ENCODE data around the gene RBMY1A1. TPM values are rescaled to one million over a fixed set of nuclear protein-coding genes. Genes with fewer than 3 reads are reported as not detected.
"Not testable (repeated sequence)": the region's sequence is repeated elsewhere in the genome, so short reads cannot be mapped to it uniquely, and the experiment has no call there.

RBMY1A1 gene
- total RNA-seq, result not detected

DNA sequence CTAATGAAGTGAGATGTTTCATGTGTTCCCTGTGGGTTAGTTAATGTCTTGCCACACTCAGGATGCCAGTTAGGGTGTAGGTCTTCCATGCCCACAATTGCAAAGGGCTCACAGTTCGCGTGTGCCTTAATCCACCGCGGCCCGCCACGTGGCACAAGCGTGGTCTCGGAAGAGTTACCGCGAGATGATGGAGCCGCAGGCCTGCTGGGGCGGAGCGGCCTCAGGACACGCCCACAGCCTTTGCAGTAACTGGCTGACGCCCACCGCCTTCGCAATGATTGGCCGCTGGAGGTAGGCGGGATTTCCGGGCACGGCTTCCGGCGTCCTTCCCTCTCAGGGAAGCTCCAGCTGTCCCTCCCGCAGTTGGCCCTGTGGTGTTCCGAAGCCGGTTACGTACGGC is at the start of gene RBMY1A1:
RBMY1A1 (plus strand) TSS at position 301 of the 400 bp plus-strand sequence. CDS start 2,013 bp downstream, outside the sequence.
- H3K27ac Mint-ChIP-seq; H3K4me3 Mint-ChIP-seq; ATAC-seq; H3K27me3 Mint-ChIP-seq; POLR2A ChIA-PET; CTCF ChIA-PET; intact Hi-C loops (cut with micrococcal nuclease); H3K9me3 Mint-ChIP-seq; H3K36me3 Mint-ChIP-seq (ENCODE audit: low read depth); H3K4me1 Mint-ChIP-seq (ENCODE audit: low read depth); DNase-seq: not testable (repeated sequence)

GRCh38 chrY:21511038-21511437 is 23.6 kb upstream of the RBMY1A1 start, which contains the start of gene RBMY1B:
RBMY1B (plus strand) TSS chrY:21511338; CDS start chrY:21513351, 2,013 bp downstream.
- H3K4me1 Mint-ChIP-seq (ENCODE audit: low read depth); intact Hi-C loops (cut with micrococcal nuclease); H3K9me3 Mint-ChIP-seq; H3K27ac Mint-ChIP-seq; DNase-seq; ATAC-seq; H3K4me3 Mint-ChIP-seq; CTCF ChIA-PET; POLR2A ChIA-PET; H3K27me3 Mint-ChIP-seq; H3K36me3 Mint-ChIP-seq (ENCODE audit: low read depth): not testable (repeated sequence)

- H3K27me3 Mint-ChIP-seq; DNase-seq; POLR2A ChIA-PET; H3K4me3 Mint-ChIP-seq; ATAC-seq; H3K4me1 Mint-ChIP-seq (ENCODE audit: low read depth); H3K9me3 Mint-ChIP-seq; H3K36me3 Mint-ChIP-seq (ENCODE audit: low read depth); H3K27ac Mint-ChIP-seq; intact Hi-C loops (cut with micrococcal nuclease); CTCF ChIA-PET: not testable (repeated sequence)
These were observed 24.8 kb downstream of the RBMY1A1 start for GRCh38 chrY:21559316-21559984.

DNA sequence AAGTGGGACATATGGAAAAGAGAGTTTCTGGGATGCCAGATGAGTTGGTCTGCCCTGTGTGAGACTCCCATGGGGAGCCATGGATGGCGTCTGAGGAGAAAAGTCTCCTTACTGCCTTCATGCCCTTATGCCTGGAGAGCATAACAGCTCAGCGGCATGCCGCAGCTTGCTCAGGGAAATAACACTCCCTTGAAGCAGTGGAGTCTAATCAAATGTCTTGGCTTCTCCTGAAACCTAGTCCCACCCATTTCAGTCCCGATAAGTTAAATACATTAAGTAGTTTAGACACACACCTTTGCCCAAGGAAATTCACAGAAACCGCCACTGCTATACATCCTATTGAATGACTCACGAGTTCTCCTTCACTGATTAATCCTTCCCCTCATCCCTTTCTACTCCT is 50.8 kb downstream of the RBMY1A1 start:
- DNase-seq, result no peak
- no peak for ATAC-seq
- H3K4me3 Mint-ChIP-seq, result no peak overlapping the region
- H3K27me3 Mint-ChIP-seq, result no peaks in the 10 kb centered on the region
- H3K9me3 Mint-ChIP-seq, result no peaks in the 10 kb centered on the region
- ChIA-PET POLR2A (no interaction called here), CTCF (no interaction called here)
- intact Hi-C loops (cut with micrococcal nuclease), result no loop called here
- H3K36me3 Mint-ChIP-seq (ENCODE audit: low read depth), result no peaks in the 10 kb centered on the region
- H3K4me1 Mint-ChIP-seq (ENCODE audit: low read depth), result no peaks in the 10 kb centered on the region
- no peak overlapping the region for H3K27ac Mint-ChIP-seq
- TF ChIP-seq, protein P1, sequence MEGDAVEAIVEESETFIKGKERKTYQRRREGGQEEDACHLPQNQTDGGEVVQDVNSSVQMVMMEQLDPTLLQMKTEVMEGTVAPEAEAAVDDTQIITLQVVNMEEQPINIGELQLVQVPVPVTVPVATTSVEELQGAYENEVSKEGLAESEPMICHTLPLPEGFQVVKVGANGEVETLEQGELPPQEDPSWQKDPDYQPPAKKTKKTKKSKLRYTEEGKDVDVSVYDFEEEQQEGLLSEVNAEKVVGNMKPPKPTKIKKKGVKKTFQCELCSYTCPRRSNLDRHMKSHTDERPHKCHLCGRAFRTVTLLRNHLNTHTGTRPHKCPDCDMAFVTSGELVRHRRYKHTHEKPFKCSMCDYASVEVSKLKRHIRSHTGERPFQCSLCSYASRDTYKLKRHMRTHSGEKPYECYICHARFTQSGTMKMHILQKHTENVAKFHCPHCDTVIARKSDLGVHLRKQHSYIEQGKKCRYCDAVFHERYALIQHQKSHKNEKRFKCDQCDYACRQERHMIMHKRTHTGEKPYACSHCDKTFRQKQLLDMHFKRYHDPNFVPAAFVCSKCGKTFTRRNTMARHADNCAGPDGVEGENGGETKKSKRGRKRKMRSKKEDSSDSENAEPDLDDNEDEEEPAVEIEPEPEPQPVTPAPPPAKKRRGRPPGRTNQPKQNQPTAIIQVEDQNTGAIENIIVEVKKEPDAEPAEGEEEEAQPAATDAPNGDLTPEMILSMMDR (IDR thresholded peaks at IDR 0.05), result no peak

DNA sequence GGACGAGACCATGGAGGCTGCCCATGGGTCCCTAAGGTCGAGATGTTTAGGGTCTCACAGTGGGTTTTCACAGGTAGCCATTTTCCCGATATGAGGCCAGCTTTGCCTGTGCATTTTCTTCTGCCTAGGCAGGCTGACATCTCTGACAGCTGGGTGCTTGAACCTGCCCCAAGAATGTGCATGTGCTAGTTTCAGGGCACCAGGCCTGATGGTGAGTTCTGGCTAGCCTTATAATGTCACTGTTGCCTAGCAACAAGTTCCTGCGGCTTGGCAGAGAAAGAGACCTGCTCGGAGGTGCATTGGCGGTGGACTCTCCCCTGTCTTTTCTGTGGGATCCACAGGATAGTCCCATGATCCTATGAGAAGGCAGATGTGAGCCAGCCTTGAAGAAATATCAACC is 51.8 kb downstream of the RBMY1A1 start:
- H3K36me3 Mint-ChIP-seq (ENCODE audit: low read depth); H3K27ac Mint-ChIP-seq; H3K9me3 Mint-ChIP-seq; DNase-seq; H3K27me3 Mint-ChIP-seq; CTCF ChIA-PET; H3K4me1 Mint-ChIP-seq (ENCODE audit: low read depth); ATAC-seq; intact Hi-C loops (cut with micrococcal nuclease); POLR2A ChIA-PET; H3K4me3 Mint-ChIP-seq: not testable (repeated sequence)

GRCh38 chrY:21592059-21592458 is 57.4 kb downstream of the RBMY1A1 start:
- TF ChIP-seq, protein P1 (IDR thresholded peaks at IDR 0.05), result no peak
- intact Hi-C loops (cut with micrococcal nuclease), result no loop called here
- no peaks in the 10 kb centered on the region for H3K36me3 Mint-ChIP-seq (ENCODE audit: low read depth)
- ATAC-seq, result no peak
- H3K27ac Mint-ChIP-seq, result no peak overlapping the region
- no peak for DNase-seq
- H3K4me3 Mint-ChIP-seq, result no peak overlapping the region
- no peaks in the 10 kb centered on the region for H3K4me1 Mint-ChIP-seq (ENCODE audit: low read depth)
- H3K9me3 Mint-ChIP-seq, result no peaks in the 10 kb centered on the region
- no peaks in the 10 kb centered on the region for H3K27me3 Mint-ChIP-seq
- CTCF ChIA-PET, result no interaction called here
- POLR2A ChIA-PET, result interaction anchor here (0.6 kb wide), 1 partner anchor 113 kb away, joined by 4 read pairs; no protein-coding TSS in a partner anchor

GRCh38 chrY:21596287-21596686 is 61.6 kb downstream of the RBMY1A1 start:
- not testable (repeated sequence) for H3K36me3 Mint-ChIP-seq (ENCODE audit: low read depth); H3K4me1 Mint-ChIP-seq (ENCODE audit: low read depth)

More at GRCh38 chrY:21596287-21596686, 61.6 kb downstream of the RBMY1A1 start:
- DNase-seq, result peak; percentile 1
- H3K27me3 Mint-ChIP-seq; intact Hi-C loops (cut with micrococcal nuclease); POLR2A ChIA-PET; ATAC-seq; CTCF ChIA-PET; H3K9me3 Mint-ChIP-seq; H3K4me3 Mint-ChIP-seq; H3K27ac Mint-ChIP-seq: not testable (repeated sequence)

Other genes starting within 250 kb of the RBMY1A1 start
- gene RBMY1B, start 23.5 kb upstream of the RBMY1A1 start, total RNA-seq, result not detected